GM18499 (cell line): ENCODE measurements around the gene GAB3.
"Not testable (repeated sequence)": the region's sequence is repeated elsewhere in the genome, so short reads cannot be mapped to it uniquely, and the experiment has no call there.

Source experiments
- ATAC-seq: cut with Tn5 transposase; IDR thresholded peaks from one replicate; pipeline ENCODE4 v1.9.1; 2021; ENCODE audit warnings: moderate number of reproducible peaks; ENCODE audit not compliant: insufficient read depth, unreplicated experiment

Gene GAB3

DNA sequence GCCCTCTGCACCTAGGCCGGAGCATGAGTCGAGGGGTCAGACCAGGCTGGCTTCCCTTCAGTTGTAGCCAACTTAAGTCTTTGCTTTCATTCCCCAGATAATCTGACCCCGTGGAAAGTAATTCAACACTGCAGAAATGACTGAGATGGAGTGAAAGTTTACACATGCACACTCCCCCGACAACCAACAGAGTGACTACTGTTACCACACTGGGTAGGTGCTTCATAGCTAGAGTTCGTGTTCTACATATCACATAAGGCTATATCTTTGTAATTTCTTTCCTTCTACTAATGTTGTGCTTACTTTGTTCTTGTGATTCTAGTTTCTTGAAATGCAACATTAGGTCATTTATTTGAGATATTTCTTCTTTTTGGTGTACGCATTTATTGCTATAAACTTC is 90.3 kb downstream of the GAB3 start:
- ATAC-seq: no peak

DNA sequence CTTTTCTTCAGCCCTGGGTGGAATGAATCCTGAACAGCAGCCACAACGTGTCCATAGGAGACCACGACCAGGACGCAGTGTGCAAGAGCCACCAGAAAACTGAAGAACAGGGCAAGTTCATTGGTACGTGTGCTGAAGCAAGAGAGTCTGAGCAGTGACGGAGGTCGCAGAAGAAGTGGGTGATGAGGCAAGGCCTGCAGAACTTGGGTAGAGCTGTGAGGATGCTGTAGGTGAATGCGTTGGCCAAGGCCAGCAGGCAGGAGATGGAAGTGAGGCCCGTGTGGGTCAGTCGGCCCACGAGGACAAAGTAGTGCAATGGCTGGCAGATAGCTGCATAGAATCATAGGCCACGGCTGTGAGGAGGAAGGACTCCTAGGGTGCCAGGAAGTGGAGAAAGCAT is 91.9 kb downstream of the GAB3 start:
- ATAC-seq: no peak

DNA sequence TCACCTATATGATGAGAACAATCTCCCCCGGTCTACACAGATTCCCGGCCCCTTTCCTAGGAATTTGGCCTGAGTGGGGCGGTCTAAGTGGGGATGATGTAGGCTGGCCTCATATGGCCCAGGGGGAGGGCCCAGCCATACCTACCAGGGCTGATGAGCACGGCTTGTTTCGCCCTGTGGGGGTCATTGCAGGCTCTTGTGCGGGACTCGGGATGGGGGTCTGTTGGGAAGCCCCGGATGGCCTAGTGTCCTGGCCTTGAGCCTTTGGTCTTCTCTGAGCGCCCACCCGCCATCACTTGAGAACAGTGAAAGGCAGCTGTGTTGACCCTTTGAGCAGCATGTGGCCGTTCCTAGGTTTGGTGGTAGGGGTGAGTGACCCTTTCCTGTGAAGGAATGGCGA is 92.7 kb downstream of the GAB3 start:
- ATAC-seq: no peak

DNA sequence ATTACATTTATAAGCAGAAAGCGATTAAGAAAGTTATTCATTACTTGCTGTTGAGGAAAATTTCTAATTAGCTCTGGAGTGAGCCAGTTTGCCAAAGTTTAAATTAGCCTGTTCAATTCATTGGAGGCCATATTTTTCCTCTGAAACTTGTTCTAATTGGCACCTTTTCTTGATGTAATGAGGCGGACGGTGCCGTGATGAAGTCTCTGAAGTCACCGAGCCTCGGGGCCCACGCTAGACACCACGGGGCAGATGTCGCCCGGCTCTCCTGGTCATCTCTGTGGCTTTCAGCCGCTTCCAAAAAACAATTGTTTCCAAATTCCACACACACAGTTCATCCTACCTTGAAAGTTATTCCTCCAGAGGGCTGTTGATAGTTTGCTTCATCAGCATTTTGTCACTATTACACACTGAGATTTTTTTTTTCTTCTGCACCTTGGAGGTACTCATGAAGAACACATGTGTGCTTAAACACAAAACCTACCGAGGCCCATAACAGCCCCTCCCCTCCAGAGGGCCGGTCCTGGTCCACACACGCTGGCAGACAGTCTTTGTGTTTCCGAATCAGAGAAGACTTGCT is 93.6 kb downstream of the GAB3 start:
- no peak for ATAC-seq

DNA sequence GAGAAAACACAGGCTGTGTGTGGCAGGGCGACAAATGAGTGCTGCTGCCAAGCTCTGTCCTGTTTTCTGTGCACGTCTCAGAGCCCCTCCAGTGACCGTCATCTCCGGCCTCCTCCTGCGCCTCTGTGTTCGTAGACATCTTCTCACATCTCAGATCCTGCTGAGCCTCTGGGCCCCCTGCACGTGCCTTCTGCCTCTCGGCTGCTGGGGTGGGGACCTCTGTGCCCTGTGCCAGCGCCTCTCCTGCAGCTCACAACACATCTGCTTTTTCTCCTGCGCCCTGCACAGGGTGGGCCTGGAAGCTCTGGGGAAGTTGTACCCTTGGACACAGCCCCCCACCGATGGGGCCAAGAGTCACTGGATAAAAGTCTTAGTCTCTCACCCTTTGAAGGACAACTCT is 95.1 kb downstream of the GAB3 start:
- no peak for ATAC-seq

DNA sequence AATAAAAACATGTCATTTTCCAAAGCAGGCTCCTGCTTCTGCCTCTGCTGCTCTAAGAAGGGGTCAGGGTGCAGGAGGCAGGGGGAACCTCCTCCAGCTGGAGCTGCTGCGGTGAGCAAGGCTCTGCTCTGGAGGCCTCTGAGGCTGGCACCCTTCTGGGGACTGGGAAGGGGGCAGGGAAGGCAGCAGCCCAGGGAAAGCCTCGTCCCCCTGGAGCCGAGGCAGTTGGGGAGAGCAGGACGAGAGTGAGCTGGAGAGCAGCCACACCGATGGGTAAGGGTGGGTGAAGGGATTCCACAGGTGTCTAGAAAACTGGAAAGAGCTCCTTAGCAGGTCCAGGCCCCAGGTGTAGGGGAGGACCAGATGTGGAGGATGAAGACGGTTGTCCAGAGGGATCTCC is 95.5 kb downstream of the GAB3 start:
- ATAC-seq: no peak

DNA sequence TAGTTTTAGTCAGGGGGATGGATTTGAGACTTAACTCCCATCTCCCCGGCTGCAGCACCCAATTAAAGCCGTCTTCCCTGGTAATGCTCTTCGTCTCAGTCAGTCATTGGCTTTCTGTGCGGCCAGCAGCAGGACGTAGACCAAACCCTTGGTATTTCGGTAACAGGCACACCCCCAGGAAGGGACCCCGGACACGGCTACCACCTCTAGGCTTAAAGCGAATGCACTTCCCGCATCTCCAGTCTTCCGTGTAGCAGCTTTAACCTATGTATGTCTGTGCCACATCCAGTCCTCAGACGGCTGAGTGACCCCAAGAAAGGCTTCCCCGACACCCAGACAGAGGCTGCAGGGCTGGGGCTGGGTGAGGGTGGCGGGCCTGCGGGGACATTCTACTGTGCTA is 96.0 kb downstream of the GAB3 start:
- no peak for ATAC-seq

DNA sequence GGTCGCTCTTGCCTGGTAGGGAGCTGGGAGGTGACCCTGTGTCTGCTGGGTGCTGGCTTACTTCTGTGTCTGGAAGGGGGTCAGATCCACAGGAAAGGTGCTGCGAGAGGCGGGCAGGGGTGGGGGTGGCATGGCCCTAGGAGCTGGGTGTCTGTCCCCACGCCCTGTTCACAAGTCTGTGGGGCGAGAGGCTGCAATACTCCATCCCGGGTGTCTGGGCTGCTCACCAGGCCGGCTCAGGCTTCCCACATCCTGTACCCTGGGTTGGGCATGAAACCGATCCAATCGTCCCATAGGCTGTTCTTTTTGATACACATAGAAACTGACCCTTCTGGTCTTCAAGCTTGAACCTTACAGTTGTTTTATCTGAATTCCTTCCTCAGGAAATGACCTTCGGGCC is 96.5 kb downstream of the GAB3 start:
- no peak for ATAC-seq

DNA sequence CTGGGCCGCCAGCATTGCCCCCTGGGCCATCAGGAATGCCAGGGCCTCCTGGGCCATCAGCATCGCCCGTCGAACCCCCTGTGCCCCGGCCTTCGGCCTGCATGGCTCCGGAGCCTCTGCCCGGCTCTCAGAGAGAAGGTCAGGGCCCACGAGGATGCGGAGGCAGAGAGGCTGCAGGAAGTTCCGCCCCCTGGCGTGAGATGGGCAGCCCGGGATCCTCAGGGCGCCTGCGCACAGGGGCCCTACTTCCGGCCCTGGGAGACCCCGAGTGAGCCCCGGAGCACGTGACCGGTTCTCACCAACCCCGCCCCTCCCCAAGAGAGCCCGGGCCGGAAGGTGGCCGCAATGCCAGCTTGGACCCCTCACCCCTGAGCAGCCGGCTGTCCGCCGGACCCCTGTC is 97.5 kb downstream of the GAB3 start, which contains the start of gene CTAG2:
Gene CTAG2 (minus strand): TSS at position 167 of the 400 bp plus-strand sequence. CDS start 64 bp downstream, at position 103.
- not testable (repeated sequence) for ATAC-seq

DNA sequence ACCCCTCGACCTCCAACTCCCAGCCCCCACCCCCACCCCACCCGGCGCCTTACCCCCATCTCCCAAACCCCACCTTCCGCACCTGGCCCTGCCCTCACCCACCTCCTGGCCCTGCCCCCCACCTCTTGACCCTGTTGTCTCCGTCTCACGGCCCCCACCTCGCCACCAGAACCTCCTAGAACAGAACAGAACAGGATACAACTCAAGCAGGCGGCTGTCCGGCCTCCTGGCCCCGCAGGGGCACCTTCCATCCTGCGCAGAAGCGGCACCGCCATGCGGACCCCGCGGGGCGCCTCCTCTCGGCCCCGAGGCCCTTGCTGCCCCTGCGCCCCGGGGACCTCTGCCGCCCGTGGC is 97.9 kb downstream of the GAB3 start:
- no peak for ATAC-seq

DNA sequence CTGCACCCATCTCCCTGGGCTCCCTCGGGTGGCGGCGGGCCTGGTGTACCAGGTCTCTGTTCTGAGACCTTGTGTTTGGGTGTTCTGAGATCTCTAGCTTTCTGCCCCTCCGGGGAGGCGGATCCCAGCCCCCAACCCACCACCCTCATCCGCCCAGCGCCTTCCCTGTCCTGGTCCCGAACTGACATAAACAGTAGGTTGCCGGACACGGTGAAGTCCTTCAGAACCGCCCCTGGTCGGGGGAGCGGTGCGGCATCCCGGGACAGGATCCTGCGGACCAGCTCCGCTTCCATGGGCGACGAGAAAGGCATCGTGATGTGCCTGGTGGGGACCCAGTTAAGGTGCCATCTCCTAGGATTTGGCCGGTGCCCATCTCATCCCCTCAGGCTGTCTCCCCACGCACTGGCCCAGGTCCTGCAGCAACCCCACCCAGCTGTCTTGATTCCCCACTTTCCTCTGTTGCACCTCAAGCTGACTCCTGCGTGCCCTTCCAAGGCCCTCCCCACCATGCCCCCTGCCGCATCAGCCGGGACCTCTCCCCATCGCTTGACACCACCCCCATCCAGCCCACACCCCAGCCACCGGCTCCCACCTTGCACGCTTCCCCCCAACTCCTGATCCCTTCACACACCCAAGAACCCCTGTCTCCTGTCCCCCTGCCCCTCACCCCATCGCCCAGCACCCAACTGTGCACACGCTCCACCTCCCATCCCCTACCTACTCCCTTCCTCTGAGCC is 98.4 kb downstream of the GAB3 start:
- ATAC-seq: no peak

DNA sequence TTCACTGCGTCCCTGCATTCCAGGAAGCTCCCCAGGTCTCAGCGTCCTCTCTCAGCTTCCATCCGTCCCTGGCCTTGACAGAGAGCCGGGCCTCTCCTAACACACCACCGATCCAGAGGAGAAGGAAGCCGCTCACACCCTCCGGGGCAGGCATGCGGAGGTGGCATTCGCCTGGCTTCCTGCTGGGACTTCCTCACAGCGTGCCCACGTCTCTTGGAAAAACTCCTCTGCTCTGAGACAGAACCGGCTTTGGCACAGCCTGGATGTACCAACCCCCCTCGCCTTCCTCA is 100.7 kb downstream of the GAB3 start:
- no peak for ATAC-seq

DNA sequence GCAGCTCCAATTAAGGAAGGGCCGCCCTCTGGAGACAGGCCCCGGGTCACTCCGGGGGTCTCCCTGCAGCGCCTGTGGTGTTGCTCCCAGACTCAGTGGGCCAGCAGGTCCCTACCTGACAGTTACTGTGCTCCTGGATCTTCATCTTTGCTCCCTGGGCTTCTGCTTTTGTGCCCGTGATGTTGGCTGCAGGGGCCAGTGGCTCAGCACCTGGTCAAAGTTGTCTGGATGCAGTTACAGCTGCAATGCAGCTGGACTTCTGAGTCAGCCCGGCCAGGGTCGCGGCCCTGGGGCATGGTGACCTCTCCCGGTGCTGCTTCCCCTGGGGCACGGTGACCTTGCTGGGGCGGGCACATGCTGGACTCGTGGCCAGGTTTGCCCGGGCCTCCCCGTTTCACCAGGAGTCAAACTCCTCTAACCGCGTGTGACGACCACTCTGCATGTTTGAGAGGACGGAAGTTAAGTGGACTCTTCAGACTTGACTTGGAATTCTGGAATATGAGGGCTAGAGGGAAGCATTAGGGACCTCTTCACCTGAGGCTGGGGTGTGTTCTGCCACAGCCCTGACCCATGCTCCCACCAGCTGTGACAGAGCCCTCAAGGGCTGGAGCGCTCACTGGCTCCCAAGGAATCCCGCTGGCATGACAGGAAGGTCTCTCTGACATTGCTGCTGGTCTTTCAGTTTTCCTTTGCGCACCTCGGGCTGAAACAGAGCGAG is 101.2 kb downstream of the GAB3 start:
- ATAC-seq: no peak

DNA sequence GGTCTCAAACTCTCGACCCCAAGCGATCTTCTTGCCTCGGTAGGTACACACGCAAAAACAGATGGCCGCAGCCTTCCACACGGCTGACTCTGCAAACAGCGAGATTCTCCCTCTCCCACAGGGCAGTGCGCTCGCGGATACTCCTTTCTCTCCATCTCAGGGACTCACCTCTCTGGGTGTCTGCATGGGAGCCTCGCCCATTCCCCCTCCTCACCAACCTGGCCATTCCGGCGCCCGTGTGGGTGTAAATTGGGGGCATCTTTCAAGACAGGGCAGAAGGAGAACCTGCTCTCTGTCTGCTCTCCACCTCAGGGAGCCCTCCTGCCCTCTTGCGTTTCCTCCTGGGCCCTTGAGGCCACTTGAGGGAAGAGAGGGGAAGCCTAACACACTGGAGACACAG is 101.9 kb downstream of the GAB3 start:
- no peak for ATAC-seq

DNA sequence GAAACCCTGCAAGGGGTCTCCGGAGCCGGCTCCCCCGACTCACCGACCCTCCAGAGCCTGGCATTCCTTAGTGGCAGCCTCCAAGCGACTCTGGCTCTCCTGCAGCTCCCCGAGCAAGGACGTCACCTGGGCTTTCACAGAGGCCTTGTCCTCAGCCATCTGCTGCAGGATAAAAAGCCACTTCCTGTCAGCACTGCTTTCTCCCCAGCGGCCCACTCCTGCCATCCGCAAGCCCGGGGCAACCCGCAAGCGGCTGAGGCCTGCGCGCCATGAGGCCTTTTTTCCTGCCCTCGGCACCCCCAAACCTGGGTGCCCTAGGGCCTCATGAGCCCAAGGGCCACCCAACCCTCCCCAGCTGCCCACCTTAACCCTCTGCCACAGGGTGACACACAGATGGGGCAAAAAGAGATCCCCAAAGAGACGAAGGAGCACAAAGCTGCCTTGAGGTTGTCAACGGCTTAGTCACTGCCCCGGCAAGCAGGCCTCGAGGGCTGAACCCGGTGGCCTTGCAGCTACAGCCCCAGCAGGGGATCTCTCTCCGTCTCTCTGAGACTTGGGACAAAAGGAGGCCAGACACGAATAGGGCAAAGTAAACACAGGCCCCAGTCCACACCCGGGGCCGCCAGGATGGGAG is 105.0 kb downstream of the GAB3 start:
- not testable (repeated sequence) for ATAC-seq

DNA sequence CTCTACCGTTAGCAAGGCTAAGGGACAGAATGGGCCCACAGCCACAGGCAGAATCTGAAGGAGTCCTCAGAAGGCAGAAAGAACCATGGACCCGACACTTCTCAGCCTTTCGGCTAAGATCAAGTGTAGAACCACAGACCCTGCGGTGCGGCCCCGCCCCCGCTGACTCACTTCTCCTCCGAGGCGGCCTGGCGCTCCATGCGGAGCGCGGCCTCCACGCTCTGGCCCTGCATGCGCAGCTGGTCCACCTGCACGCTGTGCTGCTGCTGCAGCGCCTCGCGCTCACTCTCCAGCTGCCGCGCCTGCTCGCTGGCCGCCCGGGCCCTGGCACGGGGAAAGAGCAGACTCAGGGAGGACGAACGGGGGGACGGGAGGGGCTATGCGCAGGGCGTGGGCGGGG is 107.2 kb downstream of the GAB3 start:
- not testable (repeated sequence) for ATAC-seq

DNA sequence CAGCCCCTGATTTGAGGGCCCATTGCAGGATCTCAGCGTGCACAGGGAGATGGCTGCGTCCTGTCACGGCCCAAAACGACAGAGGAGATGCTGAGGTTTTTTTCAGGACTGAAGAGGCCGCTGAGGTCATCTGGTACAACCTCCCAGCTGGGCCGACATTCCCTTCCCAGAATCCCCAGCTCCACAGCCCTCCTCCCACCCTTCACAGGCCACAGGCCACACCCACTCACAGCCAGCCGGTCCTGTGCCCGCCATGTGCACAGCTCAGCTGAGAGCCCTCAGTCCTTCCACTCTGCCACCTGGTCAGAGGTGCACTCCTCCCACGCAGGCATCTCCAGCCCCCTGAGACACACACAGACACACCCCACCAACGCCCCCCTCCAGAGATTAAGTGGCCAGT is 109.1 kb downstream of the GAB3 start:
- ATAC-seq: not testable (repeated sequence)

DNA sequence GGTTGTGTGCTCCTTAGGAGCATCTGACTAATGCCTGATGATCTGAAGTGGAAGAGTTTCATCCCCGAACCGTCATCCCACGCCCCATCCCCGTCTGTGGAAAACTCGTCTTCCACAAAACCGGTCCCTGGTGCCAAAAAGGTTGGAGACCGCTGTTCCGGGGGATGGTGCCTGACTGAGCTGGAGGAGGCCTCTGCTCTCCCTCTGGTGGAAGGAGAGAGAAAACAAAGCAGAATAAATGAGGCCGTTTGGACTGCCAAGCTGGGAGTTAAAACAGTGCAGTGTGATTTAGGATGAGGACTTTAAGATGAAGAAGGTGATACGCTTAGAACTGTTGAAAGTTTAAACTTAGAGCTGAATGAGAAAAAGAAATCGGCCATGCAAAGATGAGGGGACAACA is 117.2 kb downstream of the GAB3 start:
- not testable (repeated sequence) for ATAC-seq

DNA sequence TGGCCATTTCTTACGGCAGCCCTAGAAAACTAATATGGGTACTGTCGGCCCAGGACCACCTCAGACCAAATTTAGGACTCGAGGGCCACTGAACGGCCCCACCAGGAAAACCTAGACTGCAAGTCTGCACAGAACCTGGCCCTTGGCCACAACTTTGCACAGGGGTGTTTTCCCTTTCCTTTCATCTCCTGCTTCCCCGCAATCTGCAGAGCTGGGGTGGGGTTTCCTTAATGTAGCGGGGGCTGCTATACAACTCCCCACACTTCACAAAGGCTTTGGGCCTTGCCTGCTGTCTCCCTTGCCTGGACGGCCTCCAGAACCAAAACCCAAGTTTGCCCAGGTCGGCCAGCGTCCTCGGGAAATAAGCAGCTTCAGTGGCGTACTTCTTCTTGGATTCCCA is 119.9 kb downstream of the GAB3 start:
- not testable (repeated sequence) for ATAC-seq

DNA sequence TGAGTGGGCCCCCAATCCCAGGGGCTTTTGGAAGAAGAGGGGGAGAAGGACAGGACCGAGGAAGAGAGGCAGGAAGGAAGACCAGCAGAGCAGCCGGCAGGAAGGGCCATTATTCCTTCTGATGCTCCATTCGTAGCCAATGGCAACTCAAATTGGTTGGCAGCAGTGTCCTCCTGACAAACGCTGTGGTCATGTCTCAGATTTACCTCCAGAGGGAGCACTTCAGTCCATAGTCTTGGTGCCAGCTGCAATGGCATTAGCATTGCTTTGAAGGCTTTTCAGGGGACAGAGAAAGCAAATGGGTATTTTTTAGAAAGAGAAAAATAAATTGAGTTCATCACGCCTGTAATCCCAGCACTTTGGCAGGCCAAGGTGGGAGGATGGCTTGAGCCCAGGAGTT is 121.9 kb downstream of the GAB3 start:
- ATAC-seq: not testable (repeated sequence)
